ENCODE data around the gene MYO1F.
A peak's percentile ranks its signal among the peaks of the same experiment; 100 is the strongest.
"Not testable (repeated sequence)": the region's sequence is repeated elsewhere in the genome, so short reads cannot be mapped to it uniquely, and the experiment has no call there.

The MYO1F gene

DNA sequence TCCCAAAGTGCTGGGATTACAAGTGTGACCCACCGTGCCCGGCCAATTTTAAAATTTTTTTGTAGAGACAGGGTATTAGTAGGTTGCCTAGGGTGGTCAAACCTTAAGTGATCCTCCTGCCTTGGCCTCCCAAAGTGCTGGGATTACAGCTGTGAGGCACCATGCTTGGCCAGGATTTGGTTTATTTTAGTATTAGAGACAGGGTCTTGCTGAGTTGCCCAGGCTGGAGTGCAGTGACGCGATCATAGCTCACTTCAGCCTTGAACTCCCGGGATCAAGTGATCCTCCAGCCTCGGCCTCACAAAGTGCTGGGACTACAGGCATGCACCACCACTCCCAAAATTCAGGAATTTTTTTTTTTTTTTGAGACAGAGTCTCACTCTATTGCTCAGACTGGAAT is 57.9 kb downstream of the MYO1F start:
- no peak overlapping the region for H3K9ac ChIP-seq (ENCODE audit: low read length)
- no peaks in the 10 kb centered on the region for H3K4me1 ChIP-seq (ENCODE audit: control insufficient read depth, insufficient read depth, low read length)
- no peaks in the 10 kb centered on the region for H3K27me3 ChIP-seq (ENCODE audit: control insufficient read depth, insufficient read depth, low read length)
- no peak overlapping the region for H3K4me3 ChIP-seq (ENCODE audit: low read length)
- H3K27ac ChIP-seq (ENCODE audit: low read depth, low read length) = no peak overlapping the region
- H3K36me3 ChIP-seq (ENCODE audit: control insufficient read depth, insufficient read depth, low read length) = no peaks in the 10 kb centered on the region

DNA sequence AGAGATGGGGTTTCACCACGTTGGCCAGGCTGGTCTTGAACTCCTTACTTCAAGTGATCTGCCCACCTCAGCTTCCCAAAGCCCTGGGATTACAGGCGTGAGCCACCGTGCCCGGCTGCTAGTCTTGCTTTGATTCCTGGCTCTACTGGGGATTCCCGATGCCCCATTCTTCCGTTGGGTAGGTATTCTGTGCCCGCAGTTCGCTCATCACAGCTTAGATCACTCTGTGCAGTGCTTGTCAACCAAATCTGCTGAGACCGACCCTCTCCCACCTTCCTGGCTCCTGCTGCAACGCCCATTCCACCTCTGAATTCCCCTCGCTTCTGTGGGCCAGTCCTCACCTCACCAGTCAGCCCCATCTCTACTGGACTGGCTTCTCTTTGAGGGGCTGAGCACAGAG is 58.7 kb downstream of the MYO1F start:
- H3K4me1 ChIP-seq (ENCODE audit: control insufficient read depth, insufficient read depth, low read length) = peaks cover under 1% of the 10 kb centered on the region
- H3K27me3 ChIP-seq (ENCODE audit: control insufficient read depth, insufficient read depth, low read length) = no peaks in the 10 kb centered on the region
- no peak overlapping the region for H3K27ac ChIP-seq (ENCODE audit: low read depth, low read length)
- H3K36me3 ChIP-seq (ENCODE audit: control insufficient read depth, insufficient read depth, low read length) = no peaks in the 10 kb centered on the region
- no peak overlapping the region for H3K4me3 ChIP-seq (ENCODE audit: low read length)
- no peak overlapping the region for H3K9ac ChIP-seq (ENCODE audit: low read length)

DNA sequence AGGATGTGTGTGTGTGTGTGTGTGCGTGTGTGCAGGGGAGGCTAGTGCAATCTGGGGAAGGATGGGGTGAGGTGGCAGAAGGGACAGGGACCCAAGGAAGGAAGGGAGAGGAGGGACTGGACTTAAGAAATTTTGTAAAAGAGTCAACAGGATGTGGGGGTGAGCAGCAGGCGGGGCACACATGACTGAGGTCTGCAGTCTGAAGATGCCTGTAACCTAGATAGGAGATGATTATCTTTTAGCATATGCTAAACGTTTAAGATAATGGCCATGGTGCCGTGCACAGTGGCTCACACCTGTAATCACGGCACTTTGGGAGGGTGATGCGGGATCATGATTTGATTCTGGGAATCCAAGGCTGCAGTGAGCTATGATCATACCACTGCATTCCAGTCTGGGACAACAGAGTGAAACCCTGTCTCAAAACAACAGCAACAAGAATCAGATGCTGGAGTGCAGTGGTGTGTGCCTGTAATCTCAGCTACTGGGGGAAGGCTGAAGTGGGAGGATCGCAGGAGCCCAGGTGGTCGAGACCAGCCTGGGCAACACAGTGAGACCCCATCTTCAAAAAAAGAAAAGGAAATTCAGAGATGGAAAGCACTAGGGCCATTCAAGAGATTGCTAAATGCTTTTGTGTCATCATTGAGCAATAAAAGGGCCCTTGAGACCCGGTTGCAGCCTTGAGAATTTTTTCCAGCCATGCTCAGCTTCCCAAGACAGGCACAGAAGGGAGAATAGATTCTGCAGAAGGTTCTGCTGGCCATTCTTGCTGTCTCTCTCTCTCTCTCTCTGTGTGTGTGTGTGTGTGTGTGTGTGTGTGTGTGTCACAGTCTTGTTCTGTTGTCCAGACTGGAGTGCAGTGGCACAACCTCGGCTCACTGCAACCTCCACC is 59.4 kb downstream of the MYO1F start:
- Histone ChIP-seq H3K27ac (ENCODE audit: low read depth, low read length) (no peak overlapping the region), H3K27me3 (ENCODE audit: control insufficient read depth, insufficient read depth, low read length) (no peaks in the 10 kb centered on the region)

DNA sequence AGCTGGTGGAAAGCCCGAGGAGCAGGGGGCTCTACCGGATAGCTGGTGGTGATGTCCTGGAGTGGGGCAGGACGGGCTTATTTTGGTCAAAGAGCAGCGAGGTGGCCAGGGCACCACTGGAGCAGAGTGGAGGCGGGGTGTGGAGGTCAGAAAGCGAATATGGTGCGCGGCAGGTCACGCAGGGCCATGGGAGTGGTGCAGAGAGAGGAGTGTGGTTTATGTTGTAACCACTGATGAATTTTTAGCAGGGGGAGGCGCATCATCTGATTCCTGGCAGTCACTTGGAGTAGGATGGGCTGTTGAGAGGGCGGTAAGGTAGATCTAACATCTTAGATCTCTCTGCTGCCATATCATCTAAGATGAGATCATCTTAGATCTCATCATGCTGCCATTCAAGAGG is 61.9 kb downstream of the MYO1F start:
- Histone ChIP-seq H3K9ac (ENCODE audit: low read length) (no peak overlapping the region), H3K27me3 (ENCODE audit: control insufficient read depth, insufficient read depth, low read length) (no peaks in the 10 kb centered on the region), H3K27ac (ENCODE audit: low read depth, low read length) (no peak overlapping the region), H3K4me1 (ENCODE audit: control insufficient read depth, insufficient read depth, low read length) (peaks cover 10% of the 10 kb centered on the region), H3K4me3 (ENCODE audit: low read length) (no peak overlapping the region), H3K36me3 (ENCODE audit: control insufficient read depth, insufficient read depth, low read length) (no peaks in the 10 kb centered on the region)

More for the DNA sequence above, 59.4 kb downstream of the MYO1F start:
- Histone ChIP-seq H3K4me1 (ENCODE audit: control insufficient read depth, insufficient read depth, low read length) (peaks cover 8% of the 10 kb centered on the region), H3K36me3 (ENCODE audit: control insufficient read depth, insufficient read depth, low read length) (no peaks in the 10 kb centered on the region), H3K4me3 (ENCODE audit: low read length) (no peak overlapping the region), H3K9ac (ENCODE audit: low read length) (no peak overlapping the region)

DNA sequence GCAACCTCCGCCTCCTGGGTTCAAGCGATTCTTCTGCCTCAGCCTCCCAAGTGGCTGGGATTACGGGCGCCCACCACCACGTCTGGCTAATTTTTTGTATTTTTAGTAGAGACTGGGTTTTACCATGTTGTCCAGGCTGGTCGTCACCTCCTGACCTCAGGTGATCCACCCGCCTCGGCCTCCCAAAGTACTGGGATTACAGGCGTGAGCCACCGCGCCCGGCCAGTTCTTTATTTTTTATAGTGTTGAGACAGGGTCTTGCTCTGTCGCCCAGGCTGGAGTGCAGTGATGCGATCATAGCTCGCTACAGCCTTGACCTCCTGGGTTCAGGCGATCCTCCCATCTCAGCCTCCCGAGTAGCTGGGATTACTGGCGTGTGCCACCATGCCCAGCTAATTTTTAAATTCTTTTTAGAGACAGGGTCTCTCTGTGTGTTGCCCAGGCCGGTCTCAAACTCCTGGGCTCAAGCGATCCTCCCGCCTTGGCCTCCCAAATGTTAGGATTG is 62.7 kb downstream of the MYO1F start:
- Histone ChIP-seq H3K4me3 (ENCODE audit: low read length) (peak overlapping the region; percentile 68), H3K4me1 (ENCODE audit: control insufficient read depth, insufficient read depth, low read length) (peaks cover 10% of the 10 kb centered on the region), H3K27ac (ENCODE audit: low read depth, low read length) (peak overlapping the region; percentile 100)
- not testable (repeated sequence) for H3K9ac ChIP-seq (ENCODE audit: low read length); H3K36me3 ChIP-seq (ENCODE audit: control insufficient read depth, insufficient read depth, low read length); H3K27me3 ChIP-seq (ENCODE audit: control insufficient read depth, insufficient read depth, low read length)

DNA sequence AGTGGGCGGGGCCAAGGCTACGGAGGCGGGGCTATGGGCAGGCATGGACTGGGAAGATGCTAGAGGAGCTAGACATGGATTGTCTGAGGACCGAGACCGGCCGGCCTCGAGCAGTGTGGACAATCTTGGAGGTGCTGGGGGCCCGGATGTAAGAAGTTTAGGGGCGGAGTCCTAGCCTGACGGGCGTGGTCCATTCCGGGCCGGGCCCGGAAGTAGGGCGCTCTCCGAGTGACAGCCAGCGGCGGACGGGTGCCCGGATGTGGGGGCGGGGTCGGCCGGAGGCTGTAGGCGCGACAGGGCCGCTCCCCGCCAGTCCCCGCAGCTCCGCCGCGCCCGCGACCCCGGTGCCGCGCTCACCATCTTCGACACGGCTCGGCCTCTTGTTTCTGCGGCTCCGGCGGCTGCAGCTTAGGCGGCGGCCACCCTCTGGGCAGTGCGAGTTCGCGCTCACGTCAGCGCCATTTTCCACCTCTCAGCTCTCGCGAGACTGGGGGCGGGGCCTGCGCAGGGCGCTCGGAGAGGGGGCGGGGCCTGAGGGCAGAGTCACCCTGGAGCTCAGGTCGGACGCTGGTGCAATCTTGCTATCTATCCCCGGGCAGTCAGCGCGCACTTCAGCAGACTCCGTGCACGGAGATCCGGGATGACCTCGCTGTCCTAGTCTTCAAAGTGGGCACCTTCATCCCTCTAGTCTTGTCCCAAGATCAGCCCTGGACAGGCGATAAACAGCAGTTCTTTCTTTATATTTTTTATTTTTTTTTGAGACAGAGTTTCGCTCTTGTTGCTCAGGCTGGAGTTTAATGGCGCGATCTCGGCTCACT is 63.3 kb downstream of the MYO1F start, which contains the start of gene ZNF414:
Gene ZNF414 (minus strand): TSS at position 481 of the 818 bp plus-strand sequence. CDS start 121 bp downstream, at position 360.
- no peaks in the 10 kb centered on the region for H3K36me3 ChIP-seq (ENCODE audit: control insufficient read depth, insufficient read depth, low read length)
- H3K9ac ChIP-seq (ENCODE audit: low read length) = peak within 1 kb of the TSS; percentile 89
- H3K27me3 ChIP-seq (ENCODE audit: control insufficient read depth, insufficient read depth, low read length) = no peaks in the 10 kb centered on the region
- H3K4me3 ChIP-seq (ENCODE audit: low read length) = peak within 1 kb of the TSS; percentile 68
- peak within 1 kb of the TSS; percentile 100 for H3K27ac ChIP-seq (ENCODE audit: low read depth, low read length)
- H3K4me1 ChIP-seq (ENCODE audit: control insufficient read depth, insufficient read depth, low read length) = peaks cover 10% of the 10 kb centered on the region

DNA sequence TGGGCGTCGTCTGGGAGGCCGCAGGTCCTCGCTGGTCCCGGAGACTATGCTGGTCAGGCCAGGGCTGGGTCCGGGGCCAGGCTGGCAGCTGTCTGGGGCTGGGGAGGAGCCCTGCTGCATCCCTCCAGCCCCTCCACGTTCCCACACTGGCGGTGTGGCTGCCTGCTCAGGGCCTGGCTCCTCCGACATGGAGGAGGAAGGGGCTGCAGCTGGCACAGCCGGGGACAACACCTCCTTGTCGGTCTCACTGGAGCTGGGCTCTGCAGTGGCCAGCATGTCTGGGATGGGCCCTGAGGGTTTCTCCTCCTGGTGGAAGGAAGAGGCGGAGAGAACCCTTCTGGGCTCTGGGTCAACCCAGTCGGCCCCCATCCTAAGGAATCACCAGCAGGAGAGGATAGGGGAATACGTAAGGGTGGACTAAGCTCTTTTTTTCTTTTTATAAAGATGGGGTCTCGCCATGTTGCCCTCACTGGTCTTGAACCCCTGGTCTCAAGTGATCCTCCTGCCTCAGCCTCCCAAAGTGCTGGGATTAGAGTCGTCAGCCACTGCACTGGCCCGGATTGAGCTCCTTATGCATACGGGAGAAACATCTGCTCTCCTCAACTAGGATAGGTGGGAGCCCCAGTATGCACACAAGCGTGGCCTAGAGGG is 64.1 kb downstream of the MYO1F start:
- H3K27me3 ChIP-seq (ENCODE audit: control insufficient read depth, insufficient read depth, low read length) = no peaks in the 10 kb centered on the region
- H3K4me1 ChIP-seq (ENCODE audit: control insufficient read depth, insufficient read depth, low read length) = peaks cover 10% of the 10 kb centered on the region
- peak overlapping the region; percentile 68 for H3K4me3 ChIP-seq (ENCODE audit: low read length)
- H3K27ac ChIP-seq (ENCODE audit: low read depth, low read length) = peak overlapping the region; percentile 100
- H3K36me3 ChIP-seq (ENCODE audit: control insufficient read depth, insufficient read depth, low read length) = no peaks in the 10 kb centered on the region
- H3K9ac ChIP-seq (ENCODE audit: low read length) = peak overlapping the region; percentile 7

DNA sequence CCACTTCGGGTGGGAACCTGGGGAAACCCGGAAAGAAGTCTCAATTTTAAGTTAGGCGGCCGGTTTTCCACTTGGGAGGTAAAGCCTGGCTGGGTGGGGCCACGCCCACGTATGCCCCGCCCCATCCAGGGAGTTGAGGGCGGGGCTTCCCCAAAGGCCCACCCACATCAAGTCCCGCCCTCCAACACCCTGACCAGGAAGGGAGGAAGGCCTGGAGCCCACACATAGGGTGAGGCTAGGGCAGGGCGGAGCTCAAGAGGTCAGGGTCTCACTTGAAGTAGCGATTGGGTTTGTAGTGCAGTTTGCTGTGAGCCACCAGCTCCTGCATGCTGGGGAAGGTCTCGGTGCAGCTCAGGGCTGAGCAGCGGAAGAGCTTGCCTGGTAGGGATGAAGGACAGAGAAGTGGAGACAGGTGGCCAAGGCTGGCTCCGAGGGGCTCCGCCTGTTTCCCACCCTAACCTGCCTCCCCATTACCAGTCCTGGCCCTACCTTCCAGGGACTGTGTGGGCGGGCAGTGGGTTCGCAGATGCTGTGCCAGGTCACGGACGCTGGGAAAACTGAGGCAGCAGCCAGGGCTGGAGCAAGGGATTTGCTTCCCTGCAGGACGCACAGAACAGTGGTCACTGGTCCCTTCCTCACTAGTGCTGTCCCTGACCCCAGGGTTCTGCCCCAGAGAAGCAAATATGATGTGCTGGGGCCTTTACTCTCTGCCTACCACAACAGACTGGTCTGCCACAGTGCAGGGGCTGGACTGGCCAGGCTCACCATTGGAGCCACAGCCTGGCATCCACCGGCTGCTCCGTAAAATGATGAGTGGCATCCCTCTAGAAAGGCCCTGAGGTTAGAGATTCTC is 64.9 kb downstream of the MYO1F start:
- H3K4me3 ChIP-seq (ENCODE audit: low read length) = no peak overlapping the region
- no peak overlapping the region for H3K9ac ChIP-seq (ENCODE audit: low read length)
- no peaks in the 10 kb centered on the region for H3K36me3 ChIP-seq (ENCODE audit: control insufficient read depth, insufficient read depth, low read length)
- no peaks in the 10 kb centered on the region for H3K27me3 ChIP-seq (ENCODE audit: control insufficient read depth, insufficient read depth, low read length)
- H3K27ac ChIP-seq (ENCODE audit: low read depth, low read length) = no peak overlapping the region
- H3K4me1 ChIP-seq (ENCODE audit: control insufficient read depth, insufficient read depth, low read length) = peaks cover 10% of the 10 kb centered on the region

DNA sequence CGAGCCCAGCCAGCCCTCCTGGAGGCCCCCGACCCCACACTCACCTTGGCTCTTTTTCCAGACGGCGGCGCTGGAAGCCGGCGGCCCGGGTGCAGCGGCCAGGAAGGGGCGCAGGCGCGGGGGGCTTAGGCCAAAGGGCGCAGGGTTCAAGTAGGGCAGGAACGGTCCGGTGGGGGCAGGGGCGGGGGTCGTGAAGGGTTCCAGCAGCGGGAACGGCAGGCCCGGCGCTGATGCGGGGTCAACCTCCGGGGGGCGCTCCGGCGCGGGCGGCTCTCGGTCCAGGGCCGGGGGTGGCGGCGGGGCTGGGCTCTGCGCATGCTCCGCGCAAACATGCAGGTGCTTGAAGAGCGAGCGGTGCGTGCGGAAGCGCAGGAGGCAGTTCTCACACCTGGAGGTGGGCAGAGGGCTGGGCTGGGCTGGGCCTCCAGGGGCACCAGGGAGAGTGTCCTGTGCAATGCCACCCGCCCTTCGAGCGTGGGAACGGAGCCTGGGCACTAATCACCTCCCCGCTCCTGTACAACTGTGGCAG is 65.6 kb downstream of the MYO1F start:
- no peak overlapping the region for H3K4me3 ChIP-seq (ENCODE audit: low read length)
- peaks cover 10% of the 10 kb centered on the region for H3K4me1 ChIP-seq (ENCODE audit: control insufficient read depth, insufficient read depth, low read length)
- H3K36me3 ChIP-seq (ENCODE audit: control insufficient read depth, insufficient read depth, low read length) = no peaks in the 10 kb centered on the region
- no peaks in the 10 kb centered on the region for H3K27me3 ChIP-seq (ENCODE audit: control insufficient read depth, insufficient read depth, low read length)
- H3K9ac ChIP-seq (ENCODE audit: low read length) = no peak overlapping the region
- no peak overlapping the region for H3K27ac ChIP-seq (ENCODE audit: low read depth, low read length)

DNA sequence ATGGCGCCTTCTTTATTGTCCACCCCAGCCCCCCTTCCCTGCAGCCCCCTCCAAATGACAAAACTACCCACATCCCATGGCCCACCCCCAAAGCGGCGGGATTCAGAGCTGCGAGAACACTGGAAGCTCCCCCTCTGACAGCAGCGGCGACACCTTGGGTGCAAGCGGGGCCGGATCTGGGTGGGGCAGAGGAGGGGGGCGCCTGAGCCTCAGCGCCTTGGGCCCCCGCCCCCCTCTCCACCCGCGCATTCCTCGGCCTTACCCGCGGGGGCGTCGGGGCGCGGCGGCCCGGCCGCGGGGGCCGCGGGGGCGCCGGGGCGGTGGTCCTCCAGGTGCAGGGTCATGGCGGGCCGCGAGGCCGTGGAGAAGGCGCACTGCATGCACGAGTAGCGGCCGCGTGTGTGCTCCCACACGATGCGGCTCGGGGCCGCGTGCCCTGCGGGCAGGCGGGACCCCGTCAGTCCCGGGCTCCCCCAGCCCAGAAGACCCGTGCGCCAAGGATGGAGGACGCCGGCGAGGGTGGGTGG is 66.6 kb downstream of the MYO1F start:
- H3K27me3 ChIP-seq (ENCODE audit: control insufficient read depth, insufficient read depth, low read length) = no peaks in the 10 kb centered on the region
- H3K4me1 ChIP-seq (ENCODE audit: control insufficient read depth, insufficient read depth, low read length) = peaks cover 12% of the 10 kb centered on the region
- H3K36me3 ChIP-seq (ENCODE audit: control insufficient read depth, insufficient read depth, low read length) = no peaks in the 10 kb centered on the region
- H3K27ac ChIP-seq (ENCODE audit: low read depth, low read length) = no peak overlapping the region
- H3K4me3 ChIP-seq (ENCODE audit: low read length) = no peak overlapping the region
- H3K9ac ChIP-seq (ENCODE audit: low read length) = no peak overlapping the region

DNA sequence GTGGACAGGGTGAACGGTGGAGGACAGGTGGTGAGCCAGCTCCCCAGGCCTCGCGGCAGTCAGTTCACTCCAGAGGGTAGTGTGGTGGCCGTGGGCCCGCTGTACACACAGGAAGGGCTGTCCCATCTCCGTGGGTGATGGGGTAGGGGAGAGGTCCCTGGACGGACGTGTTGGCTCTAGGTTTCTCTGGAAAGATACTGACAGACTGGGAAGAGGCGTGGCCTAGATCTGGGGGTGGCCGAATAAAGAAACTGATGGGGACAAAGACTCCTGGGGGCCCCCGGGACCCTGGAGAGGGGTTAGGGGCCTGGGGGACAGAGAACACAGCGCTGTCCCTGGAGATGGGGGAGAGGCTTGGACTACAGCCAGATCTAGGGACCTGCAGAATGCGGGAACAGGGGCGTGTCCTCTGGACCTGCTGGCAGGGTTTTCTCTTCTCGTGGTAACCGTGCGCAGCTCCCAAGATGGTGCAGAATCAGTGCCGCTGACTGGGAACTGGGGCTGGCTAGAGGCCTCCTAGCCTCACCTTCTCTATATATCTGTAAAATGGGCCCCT is 70.8 kb downstream of the MYO1F start:
- Histone ChIP-seq H3K27me3 (ENCODE audit: control insufficient read depth, insufficient read depth, low read length) (no peaks in the 10 kb centered on the region), H3K9ac (ENCODE audit: low read length) (peak overlapping the region; percentile 24), H3K36me3 (ENCODE audit: control insufficient read depth, insufficient read depth, low read length) (no peaks in the 10 kb centered on the region), H3K27ac (ENCODE audit: low read depth, low read length) (no peak overlapping the region), H3K4me3 (ENCODE audit: low read length) (peak overlapping the region; percentile 72), H3K4me1 (ENCODE audit: control insufficient read depth, insufficient read depth, low read length) (peaks cover 2% of the 10 kb centered on the region)
